Upper lobe of left lung (tissue), 6 donors: ENCODE measurements around the gene SYNM. TPM values are rescaled to one million over a fixed set of nuclear protein-coding genes. Genes with fewer than 3 reads are reported as not detected.

ENCODE experiments used
- ATAC-seq, 2 donors: fragments of 200-7000 bp; cut with Tn5 transposase; one replicate each; pipeline ENCODE4 v1.9.1; 2022; ENCODE audit warnings: mild to moderate bottlenecking in 2 of 2, moderate library complexity in 2 of 2; ENCODE audit not compliant: low FRiP score in 2 of 2
- DNase-seq, 2 donors: peaks; one replicate each; pipeline ENCODE4 v3.0.0-alpha.2; 2019 to 2020
- H3K27ac ChIP-seq, 4 donors: fragments of 200-600 bp; sonication (generic); one replicate each; pipeline ENCODE4 v1.5.1; 2016 to 2019
- H3K27me3 ChIP-seq, 4 donors: fragments of 200-600 bp; sonication (generic); one replicate each; pipeline ENCODE4 v1.5.1; 2017 to 2019
- H3K36me3 ChIP-seq, 4 donors: fragments of 200-600 bp; sonication (generic); one replicate each; pipeline ENCODE4 v1.5.1; 2016 to 2019
- H3K4me1 ChIP-seq, 4 donors: fragments of 200-600 bp; sonication (generic); one replicate each; pipeline ENCODE4 v1.5.1; 2018 to 2019
- H3K4me3 ChIP-seq, 4 donors: fragments of 200-600 bp; sonication (generic); one replicate each; pipeline ENCODE4 v1.5.1; 2017 to 2019; ENCODE audit warnings: mild to moderate bottlenecking in 2 of 4, moderate library complexity in 1 of 4
- H3K9me3 ChIP-seq, 4 donors: fragments of 200-600 bp; sonication (generic); one replicate each; pipeline ENCODE4 v1.5.1; 2018 to 2019
- CTCF ChIP-seq, 6 experiments: fragments of 450-650 bp in 4 of 6; fragments of 200-600 bp in 2 of 6; sonication (generic) in 2 of 6; IDR thresholded peaks; one replicate each; pipeline ENCODE4 v1.5.1; 2016 to 2019; ENCODE audit warnings: antibody characterized with exemption in 6 of 6
- EP300 ChIP-seq, 4 donors: sonication (generic); formaldehyde crosslinking; IDR thresholded peaks; one replicate each; pipeline ENCODE4 v1.5.1; 2017; ENCODE audit warnings: antibody characterized with exemption in 4 of 4, control low read depth in 2 of 4
- POLR2A ChIP-seq, 4 donors: fragments of 450-650 bp; IDR thresholded peaks; one replicate each; pipeline ENCODE4 v1.5.1; 2016 to 2017; ENCODE audit warnings: antibody characterized with exemption in 4 of 4, mild to moderate bottlenecking in 2 of 4
- POLR2AphosphoS5 ChIP-seq, 2 donors: sonication (generic); formaldehyde crosslinking; IDR thresholded peaks; one replicate each; pipeline ENCODE4 v1.5.1; 2017; ENCODE audit warnings: antibody characterized with exemption in 2 of 2
- WGBS, 2 donors: methylation state at CpG; one replicate each; pipeline ENCODE4 v1.1.5; 2017 to 2018; 5-methylcytosine and 5-hydroxymethylcytosine counted together
- total RNA-seq, 6 donors: library from RNA; depleted of rRNA in 4 of 6; stranded (reverse); fragments of >200 nt in 4 of 6; gene quantifications; one replicate each; pipeline versions ENCODE4 v1.1.0 to v1.2.1, GENCODE V29; 2016 to 2021
- donor health status: DM: no; HTN: no; CAD: no; lungs with moderate emphysema.
- donor health status: DM: no; HTN: yes; CAD: no; lungs with severe emphysema.

SYNM gene
- total RNA-seq, 6 donors from 2014 or later: 8.2 to 50.1 (median 19.1) TPM

- DNase-seq (no peak), ATAC-seq (no peak)
- TF ChIP-seq CTCF (IDR thresholded peaks at IDR 0.05) (no peak), EP300 (IDR thresholded peaks at IDR 0.05) (no peak), POLR2A (IDR thresholded peaks at IDR 0.05) (no peak), POLR2AphosphoS5 (IDR thresholded peaks at IDR 0.05) (no peak)
- Histone ChIP-seq H3K27me3 (no peaks in the 10 kb centered on the region), H3K4me3 (no peak overlapping the region), H3K4me1 (peaks cover 0 to 10% (median 3%) of the 10 kb centered on the region in 4 donors), H3K27ac (no peak overlapping the region), H3K9me3 (no peaks in the 10 kb centered on the region), H3K36me3 (peaks cover 0 to 19% (median 12%) of the 10 kb centered on the region in 4 donors)
- 85 to 94% methylated on average over 3 to 4 of the region's 4 CpGs for WGBS, 2 donors
These were observed 34.4 kb downstream of the SYNM start for GRCh38 chr15:99139276-99139675.

GRCh38 chr15:99140590-99140989 lies 35.7 kb downstream of the SYNM start:
- Histone ChIP-seq H3K4me3 (no peak overlapping the region), H3K27ac (no peak overlapping the region), H3K27me3 (no peaks in the 10 kb centered on the region), H3K36me3 (peaks cover 0 to 19% (median 12%) of the 10 kb centered on the region in 4 donors), H3K9me3 (no peaks in the 10 kb centered on the region), H3K4me1 (peaks cover 0 to 10% (median 5%) of the 10 kb centered on the region in 4 donors)
- 97% methylated on average over 4 of the region's 4 CpGs for WGBS, 2 donors
- ATAC-seq (no peak), DNase-seq (no peak)
- TF ChIP-seq EP300 (IDR thresholded peaks at IDR 0.05) (no peak), POLR2AphosphoS5 (IDR thresholded peaks at IDR 0.05) (no peak), CTCF (IDR thresholded peaks at IDR 0.05) (no peak), POLR2A (IDR thresholded peaks at IDR 0.05) (no peak)

- Histone ChIP-seq H3K27me3 (no peaks in the 10 kb centered on the region), H3K27ac (no peak overlapping the region), H3K4me3 (no peak overlapping the region), H3K36me3 (peaks cover 0 to 15% (median 8%) of the 10 kb centered on the region in 4 donors), H3K4me1 (peaks cover 0 to 10% (median 5%) of the 10 kb centered on the region in 4 donors), H3K9me3 (no peaks in the 10 kb centered on the region)
- no peak for ATAC-seq
- TF ChIP-seq EP300 (IDR thresholded peaks at IDR 0.05) (no peak), POLR2A (IDR thresholded peaks at IDR 0.05) (no peak), POLR2AphosphoS5 (IDR thresholded peaks at IDR 0.05) (no peak), CTCF (IDR thresholded peaks at IDR 0.05) (no peak)
- no peak for DNase-seq
- WGBS, 2 donors: 75 to 88% methylated on average over 4 of the region's 4 CpGs
These were observed 37.1 kb downstream of the SYNM start for GRCh38 chr15:99141943-99142342.

- WGBS, 2 donors: 79 to 96% methylated on average over 5 of the region's 5 CpGs
- H3K9me3 ChIP-seq: no peaks in the 10 kb centered on the region
- DNase-seq (no peak), ATAC-seq (no peak)
- TF ChIP-seq POLR2AphosphoS5 (IDR thresholded peaks at IDR 0.05) (no peak), EP300 (IDR thresholded peaks at IDR 0.05) (no peak), POLR2A (IDR thresholded peaks at IDR 0.05) (no peak), CTCF (IDR thresholded peaks at IDR 0.05) (no peak)
- H3K4me3 ChIP-seq: no peak overlapping the region
- peaks cover 0 to 10% (median 5%) of the 10 kb centered on the region in 4 donors for H3K4me1 ChIP-seq
- no peak overlapping the region for H3K27ac ChIP-seq
- H3K36me3 ChIP-seq: peaks cover 0 to 8% (median 4%) of the 10 kb centered on the region in 4 donors
- H3K27me3 ChIP-seq: no peaks in the 10 kb centered on the region
These were observed 37.7 kb downstream of the SYNM start for GRCh38 chr15:99142562-99142961.

GRCh38 chr15:99143242-99143641 lies 38.4 kb downstream of the SYNM start:
- 59% methylated on average over 3 of the region's 3 CpGs for WGBS, 2 donors
- DNase-seq (no peak), ATAC-seq (no peak)
- Histone ChIP-seq H3K36me3 (peaks cover 0 to 4% (median under 1%) of the 10 kb centered on the region in 4 donors), H3K27me3 (no peaks in the 10 kb centered on the region), H3K4me1 (peaks cover 0 to 10% (median 5%) of the 10 kb centered on the region in 4 donors), H3K4me3 (no peak overlapping the region), H3K9me3 (no peaks in the 10 kb centered on the region), H3K27ac (no peak overlapping the region)
- no peak for TF ChIP-seq CTCF (IDR thresholded peaks at IDR 0.05)
- TF ChIP-seq POLR2AphosphoS5 (IDR thresholded peaks at IDR 0.05): no peak
- TF ChIP-seq EP300 (IDR thresholded peaks at IDR 0.05): no peak
- no peak for TF ChIP-seq POLR2A (IDR thresholded peaks at IDR 0.05)
